Stimulated activated effector memory CD8-positive, alpha-beta T cell treated with anti-CD3 and anti-CD28 coated beads, Interleukin-12 subunit alpha, Interleukin-12 subunit beta, amount 100 ng/mL, for 72 hours (primary cell): ENCODE measurements around the gene LRCH3.

Experiments used
- ATAC-seq: fragments of 150-1000 bp; cut with Tn5 transposase; 2 replicates; pipeline ENCODE4 v1.10.0; 2021
- DNase-seq, 2 donors: peaks; one replicate each; pipeline ENCODE4 v3.0.0; 2021 to 2022; ENCODE audit warnings: low spot score in 2 of 2
- H3K27ac Mint-ChIP-seq: one replicate; pipeline ENCODE4 v1.8.0; 2022; ENCODE audit warnings: mild to moderate bottlenecking, mixed read lengths
- H3K36me3 Mint-ChIP-seq: one replicate; pipeline ENCODE4 v1.8.0; 2022; ENCODE audit warnings: mild to moderate bottlenecking, mixed read lengths
- H3K4me1 Mint-ChIP-seq: one replicate; pipeline ENCODE4 v1.8.0; 2022; ENCODE audit warnings: mixed read lengths
- H3K4me3 Mint-ChIP-seq: one replicate; pipeline ENCODE4 v1.8.0; 2022; ENCODE audit warnings: mild to moderate bottlenecking, mixed read lengths
- H3K9me3 Mint-ChIP-seq: one replicate; pipeline ENCODE4 v1.8.0; 2022; ENCODE audit warnings: mixed read lengths

LRCH3 gene

DNA sequence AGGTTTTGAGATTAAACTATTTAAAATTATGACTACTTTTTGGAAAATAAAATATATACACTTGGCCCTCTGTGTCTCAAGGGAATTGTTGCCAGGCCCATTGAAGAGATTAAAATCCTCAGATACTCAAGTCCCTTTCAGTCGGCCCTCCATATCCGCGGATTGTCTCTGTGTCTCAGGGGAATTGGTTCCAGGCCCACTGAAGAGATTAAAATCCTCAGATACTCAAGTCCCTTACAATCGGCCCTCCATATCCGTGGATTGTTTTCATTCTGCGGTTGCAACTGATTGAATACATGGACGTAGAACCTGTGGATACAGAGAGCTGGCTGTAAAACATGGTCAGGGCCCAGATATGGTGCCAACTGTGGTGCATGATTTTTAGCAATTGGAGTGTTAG, 15.7 kb upstream of the LRCH3 start:
- DNase-seq = no peak
- no peak for ATAC-seq
- H3K4me1 Mint-ChIP-seq = no peaks in the 10 kb centered on the region
- H3K4me3 Mint-ChIP-seq = no peak overlapping the region
- no peak overlapping the region for H3K27ac Mint-ChIP-seq
- H3K36me3 Mint-ChIP-seq = peaks cover 57% of the 10 kb centered on the region
- H3K9me3 Mint-ChIP-seq = no peaks in the 10 kb centered on the region

DNA sequence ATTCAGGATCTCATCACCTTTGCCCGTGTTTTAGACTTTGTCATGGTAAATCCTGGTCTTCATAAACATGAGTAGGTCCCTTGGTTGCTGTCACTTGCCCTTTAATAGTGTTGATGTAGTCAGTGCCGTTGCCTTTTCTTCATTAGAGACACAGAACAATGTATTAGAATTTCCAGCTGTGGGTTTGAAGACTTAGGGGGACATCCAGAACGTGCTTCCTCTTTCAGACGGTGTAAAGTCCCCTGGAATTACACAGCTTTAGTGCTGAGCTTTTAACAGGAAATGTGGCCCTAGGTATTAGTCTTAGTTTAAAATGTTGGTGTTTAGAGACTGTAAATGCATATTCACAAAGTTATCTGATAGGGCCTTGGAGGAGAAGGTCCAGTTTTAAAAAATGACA, 8.8 kb upstream of the LRCH3 start:
- Mint-ChIP-seq H3K27ac (peak overlapping the region; percentile 51), H3K36me3 (peaks cover 89% of the 10 kb centered on the region), H3K4me3 (no peak overlapping the region), H3K4me1 (no peaks in the 10 kb centered on the region), H3K9me3 (no peaks in the 10 kb centered on the region)
- DNase-seq = no peak
- no peak for ATAC-seq

DNA sequence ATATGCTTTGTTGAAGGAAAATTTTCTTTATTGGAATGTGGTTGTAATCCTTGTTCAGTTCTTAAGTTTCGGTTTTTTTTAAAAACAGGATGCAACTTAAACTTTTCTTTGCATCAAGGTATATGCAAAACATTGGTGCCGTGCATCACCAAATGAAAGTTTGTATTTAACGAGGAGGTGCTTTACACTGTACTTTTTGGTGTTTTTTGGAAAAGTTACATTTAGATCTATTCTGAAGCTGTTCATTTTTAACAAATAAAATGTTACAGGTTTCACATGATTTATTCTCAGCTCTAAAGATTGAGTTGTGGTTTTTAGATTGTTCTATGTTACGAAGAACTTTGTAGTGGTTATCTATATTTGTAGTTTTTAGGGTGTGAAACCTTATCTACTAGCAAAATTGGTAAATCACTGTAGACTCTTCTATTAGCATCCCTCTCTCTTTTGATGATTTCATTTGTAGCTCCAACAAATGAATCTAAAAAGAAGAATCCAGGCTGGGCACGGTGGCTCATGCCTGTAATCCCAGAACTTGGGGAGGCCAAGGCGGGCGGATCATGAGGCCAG, 7.0 kb upstream of the LRCH3 start:
- no peak overlapping the region for H3K27ac Mint-ChIP-seq
- ATAC-seq = no peak
- peaks cover 70% of the 10 kb centered on the region for H3K36me3 Mint-ChIP-seq
- no peaks in the 10 kb centered on the region for H3K9me3 Mint-ChIP-seq
- H3K4me3 Mint-ChIP-seq = no peak overlapping the region
- H3K4me1 Mint-ChIP-seq = no peaks in the 10 kb centered on the region
- no peak for DNase-seq

DNA sequence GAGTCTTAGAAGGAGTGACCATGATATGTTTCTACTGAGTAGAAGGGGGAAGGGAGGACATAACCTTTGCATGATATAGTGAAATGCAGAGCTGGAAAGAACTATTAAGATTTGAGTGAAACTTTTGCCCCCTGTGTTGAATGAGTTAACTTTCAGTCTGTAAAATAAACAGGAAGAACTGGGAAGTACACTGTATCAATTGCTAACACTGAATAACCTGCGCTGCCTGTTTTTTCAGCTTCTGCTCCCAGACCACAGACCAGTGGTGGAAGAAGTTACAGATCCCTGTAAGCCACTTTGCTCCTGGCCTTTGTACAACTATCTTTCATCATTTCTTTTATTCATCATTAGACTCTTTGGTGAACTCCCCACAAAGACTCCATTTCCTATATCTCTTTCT, 3.6 kb upstream of the LRCH3 start:
- ATAC-seq = no peak
- no peak for DNase-seq
- Mint-ChIP-seq H3K4me1 (no peaks in the 10 kb centered on the region), H3K36me3 (peaks cover 58% of the 10 kb centered on the region), H3K27ac (no peak overlapping the region), H3K4me3 (no peak overlapping the region), H3K9me3 (no peaks in the 10 kb centered on the region)

DNA sequence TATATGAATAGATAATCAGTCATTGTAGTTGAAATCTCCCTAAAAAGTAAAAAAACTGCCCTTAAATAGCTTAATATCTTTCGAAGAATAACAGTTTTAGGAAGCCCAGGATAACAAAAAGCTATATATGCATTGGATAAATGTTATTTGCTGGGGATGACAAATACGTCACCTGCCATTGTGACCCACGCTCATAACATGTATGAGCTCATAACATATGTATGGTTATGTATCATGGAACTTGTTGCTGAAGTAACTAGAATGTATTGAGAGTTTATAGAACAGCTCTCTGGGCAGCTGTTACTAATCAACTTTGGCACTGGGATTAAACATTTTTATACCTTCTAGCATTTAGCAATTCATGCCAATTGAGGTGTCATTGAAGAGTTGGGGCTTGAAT, 1.7 kb upstream of the LRCH3 start:
- Mint-ChIP-seq H3K9me3 (no peaks in the 10 kb centered on the region), H3K36me3 (peaks cover 40% of the 10 kb centered on the region), H3K27ac (no peak overlapping the region), H3K4me1 (peaks cover 13% of the 10 kb centered on the region), H3K4me3 (no peak overlapping the region)
- DNase-seq = no peak
- no peak for ATAC-seq

DNA sequence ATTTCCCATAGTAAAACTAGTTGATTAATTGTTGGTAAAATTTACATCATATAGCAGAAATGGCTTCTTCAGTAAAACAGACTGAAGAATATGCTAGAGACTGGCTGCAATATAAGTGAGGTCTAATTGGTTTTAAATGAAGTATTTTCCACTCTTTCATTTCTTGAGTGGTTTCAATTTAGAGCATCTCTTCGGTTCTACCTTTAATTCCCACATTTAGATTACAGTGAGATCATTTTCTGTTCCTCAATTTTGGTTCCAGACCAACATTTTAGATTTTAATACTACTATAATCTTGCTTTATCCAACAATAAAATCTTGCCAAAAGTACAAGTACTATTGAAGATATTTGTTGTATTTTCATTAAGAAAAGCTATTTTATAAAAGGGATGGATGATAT, 1.0 kb upstream of the LRCH3 start:
- DNase-seq (no peak), ATAC-seq (no peak)
- no peaks in the 10 kb centered on the region for H3K9me3 Mint-ChIP-seq
- peaks cover 15% of the 10 kb centered on the region for H3K4me1 Mint-ChIP-seq
- peak overlapping the region; percentile 98 for H3K27ac Mint-ChIP-seq
- peaks cover 35% of the 10 kb centered on the region for H3K36me3 Mint-ChIP-seq
- H3K4me3 Mint-ChIP-seq = peak overlapping the region; percentile 87

DNA sequence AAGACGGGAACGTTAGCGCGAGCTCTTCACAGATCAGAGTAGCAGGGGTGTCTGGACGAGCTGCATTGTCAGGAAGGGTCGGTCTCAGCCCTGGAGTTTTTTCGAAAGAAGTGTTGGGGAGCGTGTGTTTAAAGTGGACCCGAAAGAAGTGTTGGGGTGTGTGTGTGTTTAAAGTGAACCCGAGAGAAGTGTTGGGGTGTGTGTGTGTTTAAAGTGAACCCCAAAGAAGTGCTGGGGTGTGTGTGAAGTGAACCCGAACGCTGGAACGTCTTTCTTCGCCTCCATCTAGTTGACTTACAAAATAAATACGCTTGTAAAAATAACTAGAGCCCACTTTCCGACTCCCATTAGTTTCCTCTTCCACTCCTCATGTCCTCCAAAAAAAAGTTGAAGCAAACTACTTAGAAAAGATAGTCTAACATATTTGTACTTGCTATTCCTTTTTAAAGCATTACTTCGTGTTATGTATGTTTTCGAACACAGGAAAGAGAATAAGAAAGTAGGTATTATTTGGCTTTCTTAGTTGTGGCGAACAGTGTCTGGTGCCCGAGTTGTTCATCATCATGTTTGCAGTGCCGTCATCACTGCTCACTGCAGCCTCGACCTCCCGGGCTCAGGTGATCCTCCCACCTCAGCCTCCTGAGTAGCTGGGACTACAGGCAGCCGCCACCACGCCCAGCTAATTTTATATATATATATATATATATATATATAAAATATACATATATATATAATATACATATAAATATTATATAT, 1.0 kb downstream of the LRCH3 start:
- Mint-ChIP-seq H3K9me3 (no peaks in the 10 kb centered on the region), H3K27ac (peak overlapping the region; percentile 98), H3K36me3 (peaks cover 27% of the 10 kb centered on the region), H3K4me1 (peaks cover 28% of the 10 kb centered on the region), H3K4me3 (peak overlapping the region; percentile 87)
- DNase-seq (peak in 1 of 2 donors; percentile 55), ATAC-seq (peak; percentile 51)

DNA sequence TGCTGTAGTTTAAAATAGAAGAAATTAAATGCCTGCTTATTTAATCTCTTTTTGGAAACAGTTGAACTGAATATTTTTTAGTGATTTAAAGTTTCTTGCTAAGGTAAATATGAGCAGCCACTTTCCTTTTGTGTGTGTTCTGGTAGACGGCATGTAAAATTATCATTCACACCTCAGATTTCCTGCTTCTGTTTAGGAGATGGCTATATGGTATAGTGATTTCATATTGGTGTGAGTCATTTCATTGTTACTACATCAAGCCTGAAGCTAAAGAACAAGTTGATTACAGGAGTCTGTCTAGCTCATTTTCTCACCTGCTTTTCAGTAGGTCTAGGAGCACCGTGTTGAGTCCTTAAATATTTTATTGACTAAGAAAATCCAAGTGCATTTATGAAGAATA, 2.2 kb downstream of the LRCH3 start:
- peaks cover 31% of the 10 kb centered on the region for H3K36me3 Mint-ChIP-seq
- H3K27ac Mint-ChIP-seq = peak overlapping the region; percentile 70
- H3K9me3 Mint-ChIP-seq = no peaks in the 10 kb centered on the region
- peak overlapping the region; percentile 87 for H3K4me3 Mint-ChIP-seq
- ATAC-seq = peak; percentile 82
- DNase-seq = no peak
- H3K4me1 Mint-ChIP-seq = peaks cover 32% of the 10 kb centered on the region

DNA sequence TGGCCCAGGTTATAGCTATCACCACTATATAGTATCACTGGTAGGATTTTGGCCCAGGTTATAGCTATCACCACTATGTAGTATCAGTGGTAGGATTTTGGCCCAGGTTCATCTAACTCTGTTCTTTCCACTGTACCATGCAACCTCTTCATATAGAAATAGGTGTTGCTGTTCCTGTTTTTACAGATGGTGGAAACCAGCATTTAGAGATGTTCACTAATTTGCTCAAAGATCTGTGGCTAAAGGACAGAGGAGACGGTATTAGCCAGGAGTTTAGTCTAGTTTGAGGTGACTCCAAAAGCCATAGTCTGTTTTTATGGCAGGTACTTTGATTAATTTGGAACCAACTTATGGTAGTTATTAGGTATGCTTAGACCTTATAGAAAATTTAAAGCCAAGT, 3.1 kb downstream of the LRCH3 start:
- H3K36me3 Mint-ChIP-seq = peaks cover 33% of the 10 kb centered on the region
- peaks cover 40% of the 10 kb centered on the region for H3K4me1 Mint-ChIP-seq
- DNase-seq (no peak), ATAC-seq (no peak)
- no peak overlapping the region for H3K4me3 Mint-ChIP-seq
- H3K9me3 Mint-ChIP-seq = no peaks in the 10 kb centered on the region
- no peak overlapping the region for H3K27ac Mint-ChIP-seq

DNA sequence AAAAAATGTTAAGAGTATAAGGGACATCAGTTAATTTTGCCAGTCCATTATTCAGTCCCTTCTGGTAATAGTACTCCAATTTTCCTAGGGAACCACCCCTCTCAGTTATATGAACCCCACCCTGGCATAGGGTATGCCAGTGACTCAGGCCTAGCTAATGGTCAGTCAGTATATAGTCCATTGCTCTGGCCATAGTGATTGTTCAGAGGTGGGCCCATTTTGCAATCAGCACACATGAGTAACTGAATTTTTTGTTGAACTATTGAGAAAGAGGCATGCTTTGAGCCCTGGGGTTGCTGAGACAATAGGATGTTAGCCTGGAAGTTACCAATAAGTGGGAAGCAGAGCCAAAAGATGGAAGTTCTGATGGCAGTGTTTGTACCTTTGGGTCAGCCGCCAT, 4.1 kb downstream of the LRCH3 start:
- Mint-ChIP-seq H3K4me3 (no peak overlapping the region), H3K36me3 (peaks cover 33% of the 10 kb centered on the region), H3K27ac (no peak overlapping the region), H3K4me1 (peaks cover 43% of the 10 kb centered on the region), H3K9me3 (no peaks in the 10 kb centered on the region)
- ATAC-seq (no peak), DNase-seq (no peak)

DNA sequence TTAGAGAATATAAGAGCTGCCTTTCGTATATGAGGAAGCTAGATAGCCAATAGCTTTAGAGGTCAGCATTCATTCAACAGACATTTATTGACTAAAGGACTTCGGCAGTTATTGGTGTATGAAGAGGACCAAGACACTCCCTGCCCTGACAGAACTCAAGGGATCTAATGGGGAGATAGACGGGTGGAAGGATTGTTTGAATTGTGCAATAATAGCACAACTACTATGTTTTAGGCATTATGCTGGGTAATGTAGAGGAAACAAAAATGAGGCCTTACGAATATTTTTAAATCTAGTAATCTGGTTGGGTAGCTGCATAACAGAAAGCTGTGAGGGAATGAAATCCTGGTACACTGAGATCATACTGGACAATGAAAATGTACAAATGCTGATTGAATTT, 5.0 kb downstream of the LRCH3 start:
- H3K36me3 Mint-ChIP-seq = peaks cover 24% of the 10 kb centered on the region
- H3K9me3 Mint-ChIP-seq = no peaks in the 10 kb centered on the region
- H3K27ac Mint-ChIP-seq = no peak overlapping the region
- ATAC-seq (no peak), DNase-seq (no peak)
- H3K4me3 Mint-ChIP-seq = no peak overlapping the region
- H3K4me1 Mint-ChIP-seq = peaks cover 51% of the 10 kb centered on the region

DNA sequence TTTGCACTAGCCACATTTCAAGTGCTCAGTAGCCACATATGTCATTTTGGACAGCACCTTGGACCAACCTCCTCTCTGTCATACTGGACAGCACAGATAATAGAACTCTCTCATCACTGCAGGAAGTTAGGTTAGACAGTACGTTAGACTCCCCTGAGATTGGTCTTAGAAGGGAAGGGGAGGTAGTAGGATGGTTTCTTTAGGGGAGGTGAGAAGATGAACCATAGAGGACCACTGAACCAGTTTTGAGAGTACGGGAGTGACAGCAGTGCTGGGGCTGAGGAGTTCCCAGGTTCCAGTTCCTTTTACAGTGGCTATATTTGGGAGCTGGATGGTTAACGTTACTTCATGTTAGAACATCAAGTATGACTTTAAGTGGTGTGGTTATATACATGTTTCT, 7.8 kb downstream of the LRCH3 start:
- Mint-ChIP-seq H3K9me3 (no peaks in the 10 kb centered on the region), H3K27ac (no peak overlapping the region), H3K4me3 (no peak overlapping the region), H3K4me1 (peaks cover 62% of the 10 kb centered on the region), H3K36me3 (peaks cover 12% of the 10 kb centered on the region)
- ATAC-seq = no peak
- DNase-seq = no peak

DNA sequence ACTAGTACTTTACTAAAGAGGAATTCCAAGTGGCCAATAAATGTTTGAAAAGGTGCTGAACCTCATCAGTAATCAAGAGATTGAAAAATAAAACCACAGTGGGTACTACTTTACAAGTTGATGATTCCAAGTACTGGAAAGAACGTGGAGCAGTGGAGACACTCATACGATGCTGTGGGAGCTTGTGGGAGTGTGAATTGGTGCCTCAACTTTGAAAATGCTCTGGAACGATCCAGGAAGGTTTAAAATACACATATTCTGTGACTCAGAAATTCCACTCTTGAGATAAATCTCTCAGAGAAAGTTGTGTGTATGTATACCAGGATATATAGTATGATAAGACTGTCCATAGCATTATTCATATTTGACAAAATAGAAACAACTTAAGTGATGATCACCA, 9.3 kb downstream of the LRCH3 start:
- no peak for ATAC-seq
- Mint-ChIP-seq H3K4me1 (peaks cover 52% of the 10 kb centered on the region), H3K4me3 (peak overlapping the region; percentile 5), H3K36me3 (peaks cover 18% of the 10 kb centered on the region), H3K27ac (no peak overlapping the region), H3K9me3 (no peaks in the 10 kb centered on the region)
- no peak for DNase-seq

DNA sequence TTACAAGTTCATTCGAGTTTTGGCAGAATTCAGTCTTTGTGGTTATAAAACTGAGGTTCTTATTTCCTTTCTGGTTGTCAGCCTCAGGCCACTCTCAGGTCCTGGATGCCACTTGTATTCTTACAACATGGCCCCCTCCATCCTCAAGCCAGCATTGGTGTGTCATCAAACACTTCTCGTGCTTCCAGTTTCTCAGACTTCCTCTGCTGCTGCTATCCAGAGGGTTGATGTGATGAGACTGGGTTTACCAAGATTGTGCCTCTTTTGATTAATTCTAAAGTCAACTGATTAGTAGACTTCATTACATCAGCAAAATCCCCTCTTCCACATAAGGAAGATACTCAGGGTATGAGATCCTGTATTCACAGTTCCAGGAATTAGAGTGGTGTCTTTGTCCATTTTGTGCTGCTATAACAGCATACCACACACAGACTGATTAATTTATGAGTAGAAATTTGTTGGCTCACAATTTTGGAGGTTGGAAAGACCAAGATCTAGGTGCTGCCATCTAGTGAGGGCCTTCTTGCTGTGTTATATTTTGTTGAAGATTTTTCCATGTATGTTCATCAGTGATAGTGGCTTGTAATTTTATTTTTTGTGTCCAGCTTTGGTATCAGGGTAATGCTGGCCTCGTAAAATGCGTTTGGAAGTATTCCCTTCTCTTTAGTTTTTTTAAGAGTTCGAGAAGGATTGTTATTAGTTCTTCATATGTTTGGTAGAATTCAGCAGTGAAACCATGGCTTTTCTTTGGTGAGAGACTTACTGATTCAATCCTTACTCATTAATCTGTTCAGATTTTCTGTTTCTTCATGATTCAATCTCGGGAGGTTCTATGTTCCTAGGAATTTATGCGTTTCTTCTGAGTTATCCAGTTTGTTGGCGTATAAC, 11.1 kb downstream of the LRCH3 start:
- Mint-ChIP-seq H3K36me3 (peaks cover 15% of the 10 kb centered on the region), H3K9me3 (no peaks in the 10 kb centered on the region), H3K27ac (peak overlapping the region; percentile 63), H3K4me1 (peaks cover 43% of the 10 kb centered on the region), H3K4me3 (peak overlapping the region; percentile 5)
- DNase-seq (peak in 1 of 2 donors; percentile 65), ATAC-seq (peak; percentile 88)

DNA sequence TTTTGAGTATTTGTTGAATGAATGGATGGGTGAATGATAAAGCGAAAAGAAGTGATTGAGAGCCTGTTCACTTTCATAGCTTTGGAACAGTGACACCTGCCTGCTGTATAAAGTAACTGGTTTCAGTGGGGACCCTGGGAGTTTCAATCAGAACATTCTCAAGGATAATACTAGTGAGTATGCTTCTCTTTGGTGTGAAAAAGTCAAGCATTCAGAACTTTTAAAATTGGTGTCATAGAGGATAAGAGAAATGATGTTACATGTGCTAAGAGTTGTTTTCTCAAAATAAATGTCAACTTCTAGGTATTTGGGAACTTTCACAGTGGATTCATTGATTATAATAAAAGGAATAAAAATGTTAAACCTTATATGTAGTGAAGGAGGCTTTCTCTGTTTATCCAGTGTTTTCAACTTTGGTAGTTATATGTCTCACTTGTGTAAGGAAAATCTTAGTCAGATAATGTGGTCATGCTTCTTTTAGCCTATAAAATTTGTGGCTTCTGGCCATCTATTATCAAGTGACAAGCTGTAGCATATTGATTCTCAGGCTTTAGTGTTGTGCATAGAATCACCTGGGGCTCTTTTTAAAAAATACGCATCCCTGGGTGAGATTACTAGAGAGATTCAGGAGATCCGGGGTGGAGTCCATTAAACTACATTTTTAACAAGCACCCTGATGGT, 11.9 kb downstream of the LRCH3 start:
- H3K4me3 Mint-ChIP-seq = no peak overlapping the region
- ATAC-seq (no peak), DNase-seq (no peak)
- no peaks in the 10 kb centered on the region for H3K9me3 Mint-ChIP-seq
- peaks cover 50% of the 10 kb centered on the region for H3K4me1 Mint-ChIP-seq
- peaks cover 18% of the 10 kb centered on the region for H3K36me3 Mint-ChIP-seq
- peak overlapping the region; percentile 63 for H3K27ac Mint-ChIP-seq
